H1 (cell line): ENCODE data around the gene CACNG7. TPM values are rescaled to one million over a fixed set of nuclear protein-coding genes. Genes with fewer than 3 reads are reported as not detected.

ENCODE experiments used
- CTCF ChIA-PET: fragments of 300-600 bp; sonication (Branson Sonifier 250); formaldehyde crosslinking; loops from one replicate; lab custom pipeline; 2021; ENCODE audit not compliant: partially characterized antibody; lab: Charles Lee
- POLR2A ChIA-PET: fragments of 300-600 bp; sonication (Branson Sonifier 250); formaldehyde crosslinking; loops from one replicate; lab custom pipeline; 2021; ENCODE audit warnings: inconsistent platforms; ENCODE audit not compliant: partially characterized antibody; lab: Charles Lee
- DNase-seq, 2 experiments: peaks; one replicate each; pipeline versions ENCODE4 v3.0.0 to v3.0.0-alpha.2; 2010 to 2022; ENCODE audit warnings: low spot score in 2 of 2, low read depth in 1 of 2, mixed read lengths in 1 of 2
- FAIRE-seq: peaks from 2 replicates; lab custom pipeline; 2011; peaks lifted over from hg19 to GRCh38; lab: Jason Lieb, UNC
- H2AFZ ChIP-seq: 2 replicates; pipeline ENCODE4 v1.8.1; 2012; ENCODE audit warnings: low read length, inconsistent platforms
- H2AK5ac ChIP-seq: 2 replicates; pipeline ENCODE4 v1.6.1; 2013; ENCODE audit warnings: low read depth, low read length
- H2BK120ac ChIP-seq: replicated peaks from 2 replicates; pipeline ENCODE3; 2013; ENCODE audit warnings: low read depth, low read length, inconsistent platforms
- H2BK12ac ChIP-seq: 2 replicates; pipeline ENCODE4 v1.6.1; 2013; ENCODE audit warnings: low read depth, low read length
- H2BK15ac ChIP-seq: 2 replicates; pipeline ENCODE4 v1.6.1; 2013; ENCODE audit warnings: low read length
- H2BK20ac ChIP-seq: 2 replicates; pipeline ENCODE4 v1.6.1; 2013; ENCODE audit warnings: low read length
- H2BK5ac ChIP-seq: 2 replicates; pipeline ENCODE4 v1.6.1; 2013; ENCODE audit warnings: low read depth, low read length
- H3K14ac ChIP-seq: 2 replicates; pipeline ENCODE4 v1.6.1; 2013; ENCODE audit warnings: inconsistent platforms; ENCODE audit not compliant: insufficient read length
- H3K18ac ChIP-seq: 2 replicates; pipeline ENCODE4 v1.6.1; 2013; ENCODE audit warnings: low read length; ENCODE audit errors: extremely low read depth
- H3K23ac ChIP-seq: 2 replicates; pipeline ENCODE4 v1.6.1; 2013; ENCODE audit warnings: inconsistent platforms; ENCODE audit not compliant: insufficient read length
- H3K23me2 ChIP-seq: 2 replicates; pipeline ENCODE4 v1.6.1; 2013; ENCODE audit warnings: low read depth, low read length
- H3K27ac ChIP-seq: 2 replicates; pipeline ENCODE4 v1.6.1; 2011; ENCODE audit warnings: low read depth, low read length, inconsistent platforms
- H3K27me3 ChIP-seq, 4 experiments: replicated peaks in 1 of 4; 1 replicate in 1 of 4; 2 replicates in 3 of 4; pipeline versions ENCODE4 v1.6.1 to v1.8.1; 2011 to 2013; ENCODE audit warnings: low read length in 3 of 4, mild to moderate bottlenecking in 3 of 4, inconsistent platforms in 2 of 4, mixed read lengths in 2 of 4, moderate library complexity in 1 of 4; ENCODE audit not compliant: control insufficient read depth in 3 of 4, insufficient read depth in 3 of 4; ENCODE audit errors: extremely low read depth in 1 of 4
- H3K36me3 ChIP-seq, 4 experiments: 2 replicates each; pipeline versions ENCODE4 v1.6.1 to v1.8.1; 2011 to 2013; ENCODE audit warnings: mild to moderate bottlenecking in 4 of 4, low read length in 3 of 4, moderate library complexity in 2 of 4, control low read depth in 1 of 4, inconsistent platforms in 1 of 4; ENCODE audit not compliant: insufficient read depth in 4 of 4, control insufficient read depth in 2 of 4
- H3K4ac ChIP-seq: replicated peaks from 2 replicates; pipeline ENCODE3; 2013; ENCODE audit warnings: low read length, low read depth, mixed read lengths, inconsistent platforms; ENCODE audit not compliant: insufficient read length
- H3K4me1 ChIP-seq, 4 experiments: replicated peaks in 1 of 4; 1 replicate in 1 of 4; 2 replicates in 3 of 4; pipeline versions ENCODE4 v1.6.1 to v1.8.1; 2011 to 2013; ENCODE audit warnings: low read length in 3 of 4, inconsistent platforms in 2 of 4, mixed read lengths in 1 of 4; ENCODE audit not compliant: insufficient read depth in 4 of 4, control insufficient read depth in 3 of 4
- H3K4me2 ChIP-seq, 2 experiments: 2 replicates each; pipeline versions ENCODE4 v1.6.1 to v1.8.1; 2011 to 2013; ENCODE audit warnings: low read depth in 2 of 2, low read length in 2 of 2, control low read depth in 1 of 2, inconsistent platforms in 1 of 2, mild to moderate bottlenecking in 1 of 2; ENCODE audit not compliant: insufficient read depth in 1 of 2
- H3K4me3 ChIP-seq, 4 experiments: fragments of 200-600, 300-600 bp in 1 of 4; sonication (generic), shearing (Covaris generic), sonication (Bioruptor Twin) in 1 of 4; 2 replicates each; pipeline versions ENCODE4 v1.5.1 to v1.8.1; 2011 to 2016; ENCODE audit warnings: low read length in 4 of 4, low read depth in 3 of 4, control low read depth in 2 of 4, inconsistent platforms in 2 of 4, mild to moderate bottlenecking in 2 of 4, mixed read lengths in 1 of 4, moderate library complexity in 1 of 4; ENCODE audit not compliant: insufficient read depth in 2 of 4; ENCODE audit errors: extremely low read depth in 1 of 4
- H3K56ac ChIP-seq: replicated peaks from 2 replicates; pipeline ENCODE3; 2013; ENCODE audit warnings: low read depth, mild to moderate bottlenecking, mixed read lengths, low read length, inconsistent platforms; ENCODE audit not compliant: insufficient read length
- H3K79me1 ChIP-seq: 2 replicates; pipeline ENCODE4 v1.6.1; 2013; ENCODE audit warnings: low read depth, low read length, control low read depth
- H3K79me2 ChIP-seq, 2 experiments: 2 replicates each; pipeline versions ENCODE4 v1.6.1 to v1.8.1; 2012 to 2013; ENCODE audit warnings: low read length in 2 of 2, mild to moderate bottlenecking in 2 of 2, inconsistent platforms in 1 of 2; ENCODE audit not compliant: insufficient read depth in 2 of 2, control insufficient read depth in 1 of 2
- H3K9ac ChIP-seq, 4 experiments: replicated peaks in 1 of 4; 1 replicate in 1 of 4; 2 replicates in 3 of 4; pipeline versions ENCODE4 v1.6.1 to v1.8.1; 2011 to 2013; ENCODE audit warnings: low read depth in 3 of 4, low read length in 3 of 4, control low read depth in 2 of 4, mild to moderate bottlenecking in 2 of 4, moderate library complexity in 2 of 4, inconsistent platforms in 1 of 4; ENCODE audit errors: extremely low read depth in 1 of 4
- H3K9me3 ChIP-seq, 2 experiments: 2 replicates each; pipeline versions ENCODE4 v1.6.1 to v1.8.1; 2012 to 2013; ENCODE audit warnings: mild to moderate bottlenecking in 2 of 2, moderate library complexity in 2 of 2, control low read depth in 1 of 2, inconsistent platforms in 1 of 2, low read depth in 1 of 2, low read length in 1 of 2, mixed read lengths in 1 of 2; ENCODE audit not compliant: insufficient read depth in 2 of 2
- H4K20me1 ChIP-seq, 2 experiments: replicated peaks in 1 of 2; 2 replicates each; pipeline versions ENCODE3 to v1.8.1; 2011 to 2013; ENCODE audit warnings: inconsistent platforms in 2 of 2, low read length in 2 of 2, mild to moderate bottlenecking in 1 of 2; ENCODE audit not compliant: insufficient read depth in 2 of 2, control insufficient read depth in 1 of 2
- H4K5ac ChIP-seq: 2 replicates; pipeline ENCODE4 v1.6.1; 2013; ENCODE audit warnings: low read length, low read depth, mixed read lengths, inconsistent platforms; ENCODE audit not compliant: insufficient read length
- H4K8ac ChIP-seq: 2 replicates; pipeline ENCODE4 v1.8.0; 2013; ENCODE audit warnings: mild to moderate bottlenecking, moderate library complexity, low read length, inconsistent platforms; ENCODE audit not compliant: insufficient read depth; ENCODE audit errors: extremely low read depth
- H4K91ac ChIP-seq: replicated peaks from 2 replicates; pipeline ENCODE3; 2013; ENCODE audit warnings: low read length, mixed read lengths, inconsistent platforms; ENCODE audit not compliant: insufficient read length
- EGR1 ChIP-seq: IDR thresholded peaks from 2 replicates; pipeline ENCODE4 v1.6.1; 2011; ENCODE audit warnings: low read depth, low read length, borderline replicate concordance
- GTF2F1 ChIP-seq: IDR thresholded peaks from 2 replicates; pipeline ENCODE4 v1.6.1; 2012; ENCODE audit warnings: low read depth, low read length, improper control_type of control experiment, borderline replicate concordance
- NRF1 ChIP-seq: IDR thresholded peaks from 2 replicates; pipeline ENCODE4 v1.6.1; 2011; ENCODE audit warnings: mild to moderate bottlenecking, low read depth, low read length, improper control_type of control experiment
- PHF8 ChIP-seq: fragments of 200-600 bp; sonication (generic); conservative IDR thresholded peaks from 2 replicates; pipeline ENCODE4 v1.7.1; 2012; ENCODE audit warnings: low read depth, mild to moderate bottlenecking, inconsistent platforms, low read length, moderate library complexity
- POU5F1 ChIP-seq: IDR thresholded peaks from 2 replicates; pipeline ENCODE4 v1.6.1; 2011; ENCODE audit warnings: low read depth, mild to moderate bottlenecking, low read length, moderate library complexity
- RBBP5 ChIP-seq: IDR thresholded peaks from 2 replicates; pipeline ENCODE4 v1.7.1; 2012; ENCODE audit warnings: low read depth, mild to moderate bottlenecking, inconsistent platforms, low read length, moderate library complexity, borderline replicate concordance
- SIX5 ChIP-seq: IDR thresholded peaks from 2 replicates; pipeline ENCODE4 v1.6.1; 2011; ENCODE audit warnings: mild to moderate bottlenecking, low read depth, low read length
- SP2 ChIP-seq: IDR thresholded peaks from 2 replicates; pipeline ENCODE4 v1.6.1; 2012; ENCODE audit warnings: mild to moderate bottlenecking, low read length, inconsistent platforms
- TAF1 ChIP-seq: IDR thresholded peaks from 2 replicates; pipeline ENCODE4 v1.6.1; 2011; ENCODE audit warnings: mild to moderate bottlenecking, low read depth, low read length
- YY1 ChIP-seq: IDR thresholded peaks from 2 replicates; pipeline ENCODE4 v1.6.1; 2011; ENCODE audit warnings: low read depth, mild to moderate bottlenecking, low read length
- WGBS, 2 experiments: shearing (Covaris generic) in 1 of 2; methylation state at CpG; one replicate each; pipeline versions ENCODE4 v1.1.6 to v1.1.7; 2013 to 2015; ENCODE audit warnings: low lambda C conversion rate in 2 of 2, mixed read lengths in 2 of 2, inconsistent platforms in 1 of 2, low coverage in 1 of 2, missing lambda C conversion rate in 1 of 2; ENCODE audit not compliant: insufficient replicate concordance in 2 of 2, insufficient coverage in 1 of 2, insufficient read length in 1 of 2; ENCODE audit errors: extremely low coverage in 1 of 2, missing lambda C conversion rate in 1 of 2; 5-methylcytosine and 5-hydroxymethylcytosine counted together
- polyA plus RNA-seq, 7 experiments: library from polyadenylated mRNA; depleted of rRNA in 3 of 7; stranded (reverse) in 5 of 7; unstranded in 2 of 7; fragments of >200 nt in 5 of 7; fragments of 200-250 nt in 2 of 7; gene quantifications; 1 replicate in 5 of 7; 2 replicates in 1 of 7; 4 replicates in 1 of 7; pipeline versions ENCODE4 v1.2.1 to v1.2.3, GENCODE V29; 2011 to 2013; ENCODE audit warnings: missing spikeins in 2 of 7, mixed read lengths in 2 of 7
- total RNA-seq: library from RNA; stranded (reverse); fragmentation: NEBNext Ultra II Directional; extraction: Animal tissue kit (Norgen Biotek cat#: 25700); gene quantifications from 2 replicates; pipeline ENCODE4 v1.2.1, GENCODE V29; 2021
- TF ChIP-seq, protein P1 (sequence below): IDR thresholded peaks from 2 replicates; pipeline ENCODE4 v1.6.1; 2012; ENCODE audit warnings: inconsistent platforms

Gene CACNG7
- total and polyA plus RNA-seq, 2 of the 8 experiments (the other 6 are each of a cell fraction or from before 2014, with no cell fraction given): 28.9 to 69.8 TPM

DNA sequence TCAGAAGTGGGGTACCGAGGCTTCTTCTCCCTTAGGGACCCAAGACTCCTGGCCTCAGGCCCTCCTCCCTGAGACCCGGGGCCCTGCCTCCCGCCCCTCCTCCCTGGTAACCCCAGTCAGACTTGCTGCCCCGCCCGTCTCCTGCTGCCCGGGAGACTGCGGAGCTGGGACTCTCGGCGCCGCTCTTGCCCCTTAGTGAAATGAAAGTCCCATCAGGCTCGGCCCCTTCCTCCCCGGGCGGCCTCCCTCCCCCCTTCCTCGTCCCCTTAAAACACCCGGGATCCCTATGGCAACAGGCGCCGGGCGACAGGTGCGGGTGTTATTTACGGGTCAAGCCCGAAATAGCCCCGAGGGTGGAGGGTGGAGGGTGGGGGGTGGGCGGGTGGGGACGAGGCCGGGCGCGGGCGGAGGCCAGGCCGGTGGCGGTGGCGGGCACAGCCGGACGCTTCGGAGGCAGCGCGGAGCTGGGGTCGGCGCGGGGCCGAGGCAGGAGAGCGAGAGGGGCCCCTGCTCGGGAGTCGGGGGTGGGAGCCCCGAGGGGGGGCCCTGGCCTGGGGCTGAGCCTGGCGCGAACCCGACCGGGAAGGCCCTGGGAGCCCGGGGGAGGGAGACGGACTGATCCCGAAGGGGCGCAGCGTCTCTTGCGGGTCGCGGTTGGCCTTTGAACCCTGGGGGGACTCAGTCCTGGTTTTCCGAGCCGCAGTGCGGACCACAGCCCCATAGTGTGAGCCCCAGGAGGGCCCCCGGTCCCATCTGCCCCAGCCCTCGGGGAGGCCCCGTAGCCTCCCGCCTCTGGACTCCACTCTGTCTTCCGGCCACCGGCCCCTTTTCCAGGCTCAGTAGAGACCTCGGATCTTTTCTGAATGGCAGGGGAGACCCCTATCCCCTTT, 82.4 kb downstream of the CACNG7 start, which contains the start of gene CACNG6:
Gene CACNG6 (plus strand): TSS at position 414 of the 890 bp plus-strand sequence. CDS start 1,241 bp downstream, outside the sequence.
- Histone ChIP-seq H4K20me1 (no peaks in the 10 kb centered on the region), H3K23me2 (peaks cover 9% of the 10 kb centered on the region; the same call in 1 of the 2 replicates), H3K4me1 (peaks cover 0 to 15% (median 7%) of the 10 kb centered on the region in 4 experiments; a peak in 6 of 7 replicates), H3K56ac (no peak within 1 kb of the TSS), H3K4ac (no peak within 1 kb of the TSS), H4K5ac (peak within 1 kb of the TSS; percentile 9), H3K18ac (peak within 1 kb of the TSS; percentile 48), H3K36me3 (no peaks in the 10 kb centered on the region), H3K9ac (peak within 1 kb of the TSS in 1 of 4 experiments; percentile 71; a peak in 1 of 7 replicates), H2BK20ac (no peak within 1 kb of the TSS), H2AK5ac (no peak within 1 kb of the TSS), H3K14ac (no peak within 1 kb of the TSS), H3K79me1 (no peaks in the 10 kb centered on the region), H3K27me3 (peaks cover 2 to 47% (median 32%) of the 10 kb centered on the region in 4 experiments), H2BK120ac (no peak within 1 kb of the TSS), H4K91ac (no peak within 1 kb of the TSS), H2BK5ac (no peak within 1 kb of the TSS), H3K27ac (no peak within 1 kb of the TSS), H4K8ac (no peak within 1 kb of the TSS; the same call in 1 of the 2 replicates), H3K79me2 (no peaks in the 10 kb centered on the region), H2AFZ (no peak within 1 kb of the TSS), H3K4me3 (peak within 1 kb of the TSS; percentile 36 to 64 (median 44); a peak in 7 of 8 replicates), H2BK12ac (no peak within 1 kb of the TSS), H3K4me2 (peak within 1 kb of the TSS; percentile 75 to 76), H2BK15ac (0 out of 2 replicates have a peak within 1 kb of the TSS, but pooled peaks have one; percentile 29), H3K9me3 (no peaks in the 10 kb centered on the region), H3K23ac (no peak within 1 kb of the TSS)
- ChIA-PET CTCF (interaction anchor here (4.2 kb wide), 1 partner anchor 32 kb away, joined by 33 read pairs; no protein-coding TSS in a partner anchor), POLR2A (interaction anchor here (0.9 to 4.0 kb wide), 11 partner anchors 8 to 42 kb away, joined by 3 to 21 read pairs (median 5); no protein-coding TSS in a partner anchor)
- DNase-seq (peak in 1 of 2 experiments; percentile 77), FAIRE-seq (no peak)
- 44% methylated on average over 11 of the region's 66 CpGs; no CpG with 5 or more reads in 1 of the 2 experiments for WGBS, 2 experiments
- TF ChIP-seq RBBP5 (no peak), YY1 (no peak), GTF2F1 (no peak), EGR1 (no peak), POU5F1 (no peak), NRF1 (no peak), TAF1 (no peak), PHF8 (no peak), SP2 (no peak), SIX5 (no peak)
- TF ChIP-seq, protein P1, sequence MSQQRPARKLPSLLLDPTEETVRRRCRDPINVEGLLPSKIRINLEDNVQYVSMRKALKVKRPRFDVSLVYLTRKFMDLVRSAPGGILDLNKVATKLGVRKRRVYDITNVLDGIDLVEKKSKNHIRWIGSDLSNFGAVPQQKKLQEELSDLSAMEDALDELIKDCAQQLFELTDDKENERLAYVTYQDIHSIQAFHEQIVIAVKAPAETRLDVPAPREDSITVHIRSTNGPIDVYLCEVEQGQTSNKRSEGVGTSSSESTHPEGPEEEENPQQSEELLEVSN: no peak
